ENCODE results near the gene NUDT4B.
"Not testable (repeated sequence)": the region's sequence is repeated elsewhere in the genome, so short reads cannot be mapped to it uniquely, and the experiment has no call there.

NUDT4B gene

DNA sequence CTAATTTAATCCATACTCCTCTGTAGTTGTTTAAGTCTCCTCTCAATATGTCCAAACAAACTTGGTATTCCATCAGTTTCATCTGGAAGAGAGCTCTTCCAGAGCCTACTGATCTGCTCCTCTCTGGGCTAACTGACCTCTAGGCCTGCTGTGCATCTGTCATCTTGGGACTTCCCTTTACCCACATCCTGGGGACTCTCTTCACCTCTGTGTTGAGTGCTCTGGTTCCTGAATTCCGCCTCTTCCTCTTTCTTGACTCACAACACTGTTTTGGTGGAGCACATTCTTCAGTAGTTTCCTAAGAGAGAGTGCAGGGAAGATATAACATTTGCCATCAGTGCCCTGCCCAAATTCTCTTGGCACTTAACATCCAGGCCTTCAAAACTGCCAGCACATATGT is 13.0 kb upstream of the NUDT4B start:
- H3K9me3 ChIP-seq (ENCODE audit: control extremely low read depth in 1 of 5, control insufficient read depth in 4 of 5, insufficient read depth in 2 of 5, low read depth in 1 of 5, low read length in 4 of 5); H3K36me3 ChIP-seq (ENCODE audit: control insufficient read depth in 4 of 4, insufficient read depth in 4 of 4, low read length in 3 of 4); H3K27ac ChIP-seq (ENCODE audit: insufficient read depth in 1 of 2, low read depth in 1 of 2, low read length in 2 of 2, poor library complexity in 1 of 2, severe bottlenecking in 2 of 2); CTCF ChIA-PET; H3K4me1 ChIP-seq (ENCODE audit: control extremely low read depth in 1 of 4, control insufficient read depth in 4 of 4, insufficient read depth in 4 of 4, low read length in 3 of 4); H3K27me3 ChIP-seq (replicated peaks in 2 of 5; ENCODE audit: control insufficient read depth in 4 of 5, insufficient read depth in 5 of 5, low read length in 4 of 5); DNase-seq; H3K4me3 ChIP-seq (ENCODE audit: control insufficient read depth in 1 of 7, extremely low read depth in 1 of 7, insufficient read depth in 4 of 7, low read depth in 2 of 7, low read length in 6 of 7); POLR2A ChIA-PET: not testable (repeated sequence)
- WGBS (ENCODE audit: insufficient coverage), result no CpG with 5 or more reads among the region's 1 CpG

DNA sequence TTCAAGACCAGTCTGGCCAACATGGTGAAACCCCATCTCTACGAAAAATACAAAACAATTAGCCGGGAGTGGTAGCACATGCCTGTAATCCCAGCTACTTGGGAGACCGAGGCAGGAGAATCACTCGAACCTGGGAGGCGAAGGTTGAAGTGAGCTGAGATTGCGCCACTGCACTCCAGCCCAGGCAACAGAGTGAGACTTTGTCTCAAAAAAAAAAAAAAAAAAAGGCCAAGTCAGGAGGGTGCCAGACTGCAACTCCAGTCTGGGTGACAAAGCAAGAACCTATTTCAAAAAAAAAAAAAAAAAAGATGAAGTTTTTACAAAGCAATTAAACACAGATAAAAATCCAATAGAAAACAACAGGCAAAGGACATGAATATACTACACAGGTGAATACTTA is 9.9 kb upstream of the NUDT4B start:
- DNase-seq; H3K36me3 ChIP-seq (ENCODE audit: control insufficient read depth in 4 of 4, insufficient read depth in 4 of 4, low read length in 3 of 4); H3K27me3 ChIP-seq (replicated peaks in 2 of 5; ENCODE audit: control insufficient read depth in 4 of 5, insufficient read depth in 5 of 5, low read length in 4 of 5); H3K27ac ChIP-seq (ENCODE audit: insufficient read depth in 1 of 2, low read depth in 1 of 2, low read length in 2 of 2, poor library complexity in 1 of 2, severe bottlenecking in 2 of 2); CTCF ChIA-PET; H3K4me1 ChIP-seq (ENCODE audit: control extremely low read depth in 1 of 4, control insufficient read depth in 4 of 4, insufficient read depth in 4 of 4, low read length in 3 of 4); H3K9me3 ChIP-seq (ENCODE audit: control extremely low read depth in 1 of 5, control insufficient read depth in 4 of 5, insufficient read depth in 2 of 5, low read depth in 1 of 5, low read length in 4 of 5); H3K4me3 ChIP-seq (ENCODE audit: control insufficient read depth in 1 of 7, extremely low read depth in 1 of 7, insufficient read depth in 4 of 7, low read depth in 2 of 7, low read length in 6 of 7); POLR2A ChIA-PET: not testable (repeated sequence)
- WGBS (ENCODE audit: insufficient coverage), result no CpG with 5 or more reads among the region's 6 CpGs

DNA sequence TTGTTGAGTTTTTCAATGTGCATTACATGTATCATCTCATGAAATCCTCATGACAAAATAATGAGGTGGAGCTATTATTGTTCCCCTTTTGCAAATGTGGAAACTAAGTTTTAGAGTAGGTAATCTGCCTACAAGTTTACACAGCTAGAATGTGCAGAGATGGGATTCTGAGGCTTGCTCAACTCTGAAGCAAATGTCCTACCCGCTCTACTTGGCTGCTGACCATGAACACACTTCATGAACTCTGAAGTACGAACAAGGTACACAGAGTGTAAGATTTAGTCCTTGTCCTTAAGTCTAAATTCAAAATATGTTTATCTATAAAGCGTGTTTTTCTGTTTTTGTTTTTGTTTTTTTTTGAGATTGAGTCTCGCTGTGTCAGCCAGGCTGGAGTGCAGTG is 5.4 kb upstream of the NUDT4B start:
- H3K27me3 ChIP-seq (replicated peaks in 2 of 5; ENCODE audit: control insufficient read depth in 4 of 5, insufficient read depth in 5 of 5, low read length in 4 of 5); H3K4me1 ChIP-seq (ENCODE audit: control extremely low read depth in 1 of 4, control insufficient read depth in 4 of 4, insufficient read depth in 4 of 4, low read length in 3 of 4); POLR2A ChIA-PET; H3K27ac ChIP-seq (ENCODE audit: insufficient read depth in 1 of 2, low read depth in 1 of 2, low read length in 2 of 2, poor library complexity in 1 of 2, severe bottlenecking in 2 of 2); H3K4me3 ChIP-seq (ENCODE audit: control insufficient read depth in 1 of 7, extremely low read depth in 1 of 7, insufficient read depth in 4 of 7, low read depth in 2 of 7, low read length in 6 of 7); H3K36me3 ChIP-seq (ENCODE audit: control insufficient read depth in 4 of 4, insufficient read depth in 4 of 4, low read length in 3 of 4); H3K9me3 ChIP-seq (ENCODE audit: control extremely low read depth in 1 of 5, control insufficient read depth in 4 of 5, insufficient read depth in 2 of 5, low read depth in 1 of 5, low read length in 4 of 5); DNase-seq; CTCF ChIA-PET: not testable (repeated sequence)
- WGBS (ENCODE audit: insufficient coverage), result no CpG with 5 or more reads among the region's 4 CpGs

DNA sequence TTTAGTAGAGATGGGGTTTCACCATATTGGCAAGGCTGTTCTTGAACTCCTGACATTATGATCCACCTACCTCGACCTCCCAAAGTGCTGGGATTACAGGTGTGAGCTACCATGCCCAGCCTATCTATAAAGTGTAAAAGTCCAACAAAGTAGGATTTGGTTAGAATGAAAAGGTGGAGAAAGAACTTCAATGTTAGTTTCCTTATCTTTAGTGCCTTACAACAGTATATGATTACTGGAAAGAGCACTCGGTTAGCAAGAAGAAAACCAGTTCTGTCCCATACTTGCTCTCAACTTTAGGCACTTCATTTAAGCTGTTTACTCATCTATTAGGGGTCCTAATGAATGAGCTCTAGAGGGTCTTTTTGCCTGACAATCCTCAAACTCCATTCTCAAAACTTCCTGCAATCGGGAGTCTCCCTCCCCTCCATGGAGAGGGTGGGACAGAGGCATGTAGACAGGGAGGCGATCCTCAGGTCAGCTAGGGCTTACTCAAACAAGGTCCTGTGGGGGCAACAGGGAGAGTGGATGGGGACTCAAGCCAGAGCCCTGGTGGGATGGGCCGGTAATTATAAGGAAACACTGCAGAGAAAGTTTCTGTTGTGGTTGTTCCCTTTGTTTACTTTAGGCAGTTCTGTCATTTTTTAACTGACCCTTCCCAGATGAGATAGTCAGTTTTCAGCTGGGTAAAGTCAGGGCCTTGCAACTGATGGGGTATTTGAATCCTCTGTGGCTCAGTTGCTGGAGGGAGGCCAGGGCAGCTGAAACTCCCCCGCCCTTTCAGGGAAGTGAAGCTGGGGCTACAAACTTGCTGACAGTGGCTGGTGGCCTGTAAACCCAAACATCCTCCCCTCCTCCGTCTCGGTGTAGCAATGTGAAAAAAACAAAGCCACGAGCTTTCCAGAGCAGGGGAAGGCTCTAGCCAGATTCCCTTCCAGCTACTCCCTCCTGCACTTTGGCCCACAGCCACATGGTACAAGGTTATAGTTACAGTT is 4.6 kb upstream of the NUDT4B start:
- H3K27ac ChIP-seq (ENCODE audit: insufficient read depth in 1 of 2, low read depth in 1 of 2, low read length in 2 of 2, poor library complexity in 1 of 2, severe bottlenecking in 2 of 2); H3K9me3 ChIP-seq (ENCODE audit: control extremely low read depth in 1 of 5, control insufficient read depth in 4 of 5, insufficient read depth in 2 of 5, low read depth in 1 of 5, low read length in 4 of 5); H3K27me3 ChIP-seq (replicated peaks in 2 of 5; ENCODE audit: control insufficient read depth in 4 of 5, insufficient read depth in 5 of 5, low read length in 4 of 5); H3K4me3 ChIP-seq (ENCODE audit: control insufficient read depth in 1 of 7, extremely low read depth in 1 of 7, insufficient read depth in 4 of 7, low read depth in 2 of 7, low read length in 6 of 7); DNase-seq; CTCF ChIA-PET; POLR2A ChIA-PET; H3K36me3 ChIP-seq (ENCODE audit: control insufficient read depth in 4 of 4, insufficient read depth in 4 of 4, low read length in 3 of 4); H3K4me1 ChIP-seq (ENCODE audit: control extremely low read depth in 1 of 4, control insufficient read depth in 4 of 4, insufficient read depth in 4 of 4, low read length in 3 of 4): not testable (repeated sequence)
- no CpG with 5 or more reads among the region's 9 CpGs for whole genome bisulfite sequencing (ENCODE audit: insufficient coverage)

DNA sequence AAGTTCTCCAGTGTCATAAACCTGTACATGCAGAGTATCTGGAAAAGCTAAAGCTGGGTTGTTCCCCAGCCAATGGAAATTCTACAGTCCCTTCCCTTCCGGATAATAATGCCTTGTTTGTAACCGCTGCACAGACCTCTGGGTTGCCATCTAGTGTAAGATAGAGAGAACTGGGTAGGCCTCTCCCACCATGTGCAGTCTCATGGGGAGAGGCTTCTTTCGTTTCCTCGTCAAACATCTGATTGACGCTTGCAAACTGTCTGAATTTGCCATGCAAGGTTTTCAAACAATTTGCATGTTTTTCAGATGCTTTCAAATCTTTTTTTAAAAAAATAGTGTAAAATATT is 734 bp downstream of the NUDT4B start:
- no CpG with 5 or more reads among the region's 5 CpGs for WGBS (ENCODE audit: insufficient coverage)
- CTCF ChIA-PET; POLR2A ChIA-PET; H3K27me3 ChIP-seq (replicated peaks in 2 of 5; ENCODE audit: control insufficient read depth in 4 of 5, insufficient read depth in 5 of 5, low read length in 4 of 5); H3K9me3 ChIP-seq (ENCODE audit: control extremely low read depth in 1 of 5, control insufficient read depth in 4 of 5, insufficient read depth in 2 of 5, low read depth in 1 of 5, low read length in 4 of 5); H3K36me3 ChIP-seq (ENCODE audit: control insufficient read depth in 4 of 4, insufficient read depth in 4 of 4, low read length in 3 of 4); H3K27ac ChIP-seq (ENCODE audit: insufficient read depth in 1 of 2, low read depth in 1 of 2, low read length in 2 of 2, poor library complexity in 1 of 2, severe bottlenecking in 2 of 2); H3K4me1 ChIP-seq (ENCODE audit: control extremely low read depth in 1 of 4, control insufficient read depth in 4 of 4, insufficient read depth in 4 of 4, low read length in 3 of 4); H3K4me3 ChIP-seq (ENCODE audit: control insufficient read depth in 1 of 7, extremely low read depth in 1 of 7, insufficient read depth in 4 of 7, low read depth in 2 of 7, low read length in 6 of 7); DNase-seq: not testable (repeated sequence)

DNA sequence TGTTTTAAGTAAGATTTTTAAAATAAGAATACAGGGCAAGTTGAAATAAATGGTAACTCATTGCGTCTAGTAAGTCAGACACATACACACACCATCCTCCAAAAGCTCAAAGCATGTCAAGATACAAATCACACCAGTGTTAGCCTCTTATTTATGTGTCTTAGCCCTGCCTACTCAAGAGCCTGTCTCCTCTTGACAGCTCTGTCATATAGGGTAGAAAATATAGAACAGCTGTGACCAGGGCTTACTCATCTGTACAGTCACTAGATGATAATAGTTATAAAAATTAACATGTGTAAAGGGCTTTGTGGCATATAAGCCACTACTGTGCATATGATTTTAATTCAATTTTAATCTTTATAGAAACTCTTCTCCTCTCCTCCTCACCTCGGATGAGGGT is 7.7 kb downstream of the NUDT4B start:
- H3K27ac ChIP-seq (ENCODE audit: insufficient read depth in 1 of 2, low read depth in 1 of 2, low read length in 2 of 2, poor library complexity in 1 of 2, severe bottlenecking in 2 of 2); H3K4me1 ChIP-seq (ENCODE audit: control extremely low read depth in 1 of 4, control insufficient read depth in 4 of 4, insufficient read depth in 4 of 4, low read length in 3 of 4); CTCF ChIA-PET; H3K9me3 ChIP-seq (ENCODE audit: control extremely low read depth in 1 of 5, control insufficient read depth in 4 of 5, insufficient read depth in 2 of 5, low read depth in 1 of 5, low read length in 4 of 5); H3K4me3 ChIP-seq (ENCODE audit: control insufficient read depth in 1 of 7, extremely low read depth in 1 of 7, insufficient read depth in 4 of 7, low read depth in 2 of 7, low read length in 6 of 7); POLR2A ChIA-PET; DNase-seq; H3K36me3 ChIP-seq (ENCODE audit: control insufficient read depth in 4 of 4, insufficient read depth in 4 of 4, low read length in 3 of 4); H3K27me3 ChIP-seq (replicated peaks in 2 of 5; ENCODE audit: control insufficient read depth in 4 of 5, insufficient read depth in 5 of 5, low read length in 4 of 5): not testable (repeated sequence)
- WGBS (ENCODE audit: insufficient coverage), result no CpG with 5 or more reads among the region's 2 CpGs

DNA sequence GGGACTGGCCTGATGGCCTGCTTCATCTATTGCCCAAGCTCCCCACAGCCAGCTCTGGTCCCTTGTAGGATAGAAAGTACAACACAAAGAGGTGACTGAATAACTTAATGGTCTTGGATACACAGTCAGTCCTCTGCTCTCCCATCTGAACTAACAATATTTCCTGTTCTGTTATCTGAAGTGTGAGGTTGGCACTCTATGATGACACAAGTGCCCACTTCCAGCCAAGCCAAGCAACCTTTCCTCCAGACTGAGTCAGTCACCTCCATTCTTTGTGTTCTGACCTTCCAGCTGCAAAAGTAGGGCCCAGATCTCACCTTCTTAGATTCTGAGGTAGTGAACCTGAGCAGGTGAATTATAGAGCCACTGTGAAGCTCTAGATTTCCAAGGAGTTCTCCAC is 8.9 kb downstream of the NUDT4B start:
- DNase-seq; H3K27ac ChIP-seq (ENCODE audit: insufficient read depth in 1 of 2, low read depth in 1 of 2, low read length in 2 of 2, poor library complexity in 1 of 2, severe bottlenecking in 2 of 2); H3K9me3 ChIP-seq (ENCODE audit: control extremely low read depth in 1 of 5, control insufficient read depth in 4 of 5, insufficient read depth in 2 of 5, low read depth in 1 of 5, low read length in 4 of 5); H3K27me3 ChIP-seq (replicated peaks in 2 of 5; ENCODE audit: control insufficient read depth in 4 of 5, insufficient read depth in 5 of 5, low read length in 4 of 5); POLR2A ChIA-PET; H3K4me1 ChIP-seq (ENCODE audit: control extremely low read depth in 1 of 4, control insufficient read depth in 4 of 4, insufficient read depth in 4 of 4, low read length in 3 of 4); H3K4me3 ChIP-seq (ENCODE audit: control insufficient read depth in 1 of 7, extremely low read depth in 1 of 7, insufficient read depth in 4 of 7, low read depth in 2 of 7, low read length in 6 of 7); H3K36me3 ChIP-seq (ENCODE audit: control insufficient read depth in 4 of 4, insufficient read depth in 4 of 4, low read length in 3 of 4); CTCF ChIA-PET: not testable (repeated sequence)
